ENCODE data around the gene FHAD1.

The FHAD1 gene

GRCh38 chr1:15341228-15341627 lies 94.2 kb downstream of the FHAD1 start:
- no peak for DNase-seq (ENCODE audit: extremely low spot score)
- POLR2A ChIA-PET = no interaction called here
- no peak for TF ChIP-seq CTCF (IDR thresholded peaks at IDR 0.05; ENCODE audit: control extremely low read depth, extremely low read depth, low read depth, missing control alignments)
- CTCF ChIA-PET = interaction anchor here (1.1 to 5.8 kb wide), 2 partner anchors 17 to 90 kb away, joined by 3 to 26 read pairs; no protein-coding TSS in a partner anchor

GRCh38 chr1:15341634-15342407 lies 94.8 kb downstream of the FHAD1 start:
- ChIA-PET CTCF (interaction anchor here (1.1 to 5.8 kb wide), 3 partner anchors 9 to 89 kb away, joined by 3 to 26 read pairs (median 3); no protein-coding TSS in a partner anchor), POLR2A (no interaction called here)

GRCh38 chr1:15342408-15342967 lies 95.5 kb downstream of the FHAD1 start:
- POLR2A ChIA-PET = no interaction called here
- no peak for TF ChIP-seq CTCF (IDR thresholded peaks at IDR 0.05; ENCODE audit: control extremely low read depth, extremely low read depth, low read depth, missing control alignments)
- DNase-seq (ENCODE audit: extremely low spot score) = no peak
- CTCF ChIA-PET = interaction anchor here (1.2 to 5.8 kb wide), 2 partner anchors 9 to 18 kb away, joined by 3 to 26 read pairs; no protein-coding TSS in a partner anchor

More at GRCh38 chr1:15341634-15342407, 94.8 kb downstream of the FHAD1 start:
- TF ChIP-seq CTCF (IDR thresholded peaks at IDR 0.05; ENCODE audit: control extremely low read depth, extremely low read depth, low read depth, missing control alignments) = no peak
- no peak for DNase-seq (ENCODE audit: extremely low spot score)

DNA sequence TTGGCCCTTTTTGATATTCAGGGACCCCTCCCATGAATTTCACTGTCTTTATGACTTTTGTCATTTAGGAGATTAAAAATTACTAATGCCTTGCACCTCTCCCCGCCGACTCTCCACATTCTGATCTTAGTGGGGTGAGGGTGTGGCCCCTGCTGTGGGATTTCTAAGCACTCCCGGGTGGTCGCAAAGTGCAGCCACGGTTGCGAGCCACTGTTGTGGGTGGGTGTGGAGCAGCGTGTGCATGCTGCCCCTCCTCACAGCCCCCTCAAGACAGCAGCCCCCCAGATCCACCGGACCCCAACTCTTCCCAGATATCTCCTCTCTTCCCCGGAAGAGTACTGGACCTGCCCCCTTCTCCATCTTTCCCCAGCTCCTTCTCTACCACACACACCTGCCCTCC lies 96.1 kb downstream of the FHAD1 start:
- ChIA-PET POLR2A (no interaction called here), CTCF (interaction anchor here (1.2 to 5.8 kb wide), 2 partner anchors 10 to 19 kb away, joined by 3 to 26 read pairs; no protein-coding TSS in a partner anchor)
- TF ChIP-seq CTCF (IDR thresholded peaks at IDR 0.05; ENCODE audit: control extremely low read depth, extremely low read depth, low read depth, missing control alignments) = no peak
- no peak for DNase-seq (ENCODE audit: extremely low spot score)

- TF ChIP-seq CTCF (IDR thresholded peaks at IDR 0.05; ENCODE audit: control extremely low read depth, extremely low read depth, low read depth, missing control alignments) = no peak
- CTCF ChIA-PET = interaction anchor here (5.8 kb wide), 1 partner anchor 19 kb away, joined by 26 read pairs; no protein-coding TSS in a partner anchor
- no peak for DNase-seq (ENCODE audit: extremely low spot score)
- POLR2A ChIA-PET = no interaction called here
Observed at GRCh38 chr1:15343729-15344128, 96.7 kb downstream of the FHAD1 start.

GRCh38 chr1:15344380-15344779 lies 97.4 kb downstream of the FHAD1 start:
- no peak for DNase-seq (ENCODE audit: extremely low spot score)
- TF ChIP-seq CTCF (IDR thresholded peaks at IDR 0.05; ENCODE audit: control extremely low read depth, extremely low read depth, low read depth, missing control alignments) = no peak
- CTCF ChIA-PET = interaction anchor here (0.7 kb wide), 1 partner anchor 21 kb away, joined by 3 read pairs; no protein-coding TSS in a partner anchor
- POLR2A ChIA-PET = no interaction called here

Measured in GM10248 (cell line).